GM12892 (cell line): ENCODE results near the gene GRIN3A.

ENCODE experiments used
- POLR2A ChIP-seq: IDR thresholded peaks from 2 replicates; pipeline ENCODE4 v1.6.1; 2011; ENCODE audit warnings: low read depth, low read length, control low read depth
- POLR2AphosphoS5 ChIP-seq: IDR thresholded peaks from 2 replicates; pipeline ENCODE4 v1.6.1; 2011; ENCODE audit warnings: low read depth, low read length, control low read depth
- TAF1 ChIP-seq: IDR thresholded peaks from 2 replicates; pipeline ENCODE4 v1.6.1; 2011; ENCODE audit warnings: low read depth, mild to moderate bottlenecking, control low read depth, low read length, borderline replicate concordance

- no peak for TF ChIP-seq POLR2A
- TF ChIP-seq POLR2AphosphoS5 = no peak
- TF ChIP-seq TAF1 = no peak
Measured at GRCh38 chr9:101592788-101593187, 145.7 kb downstream of the GRIN3A start.
